ENCODE results near the gene LPAR1. TPM values are rescaled to one million over a fixed set of nuclear protein-coding genes. Genes with fewer than 3 reads are reported as not detected.

Gene LPAR1
- total RNA-seq, 4 donors from 2014 or later = 21.9 to 55.0 (median 25.9) TPM

DNA sequence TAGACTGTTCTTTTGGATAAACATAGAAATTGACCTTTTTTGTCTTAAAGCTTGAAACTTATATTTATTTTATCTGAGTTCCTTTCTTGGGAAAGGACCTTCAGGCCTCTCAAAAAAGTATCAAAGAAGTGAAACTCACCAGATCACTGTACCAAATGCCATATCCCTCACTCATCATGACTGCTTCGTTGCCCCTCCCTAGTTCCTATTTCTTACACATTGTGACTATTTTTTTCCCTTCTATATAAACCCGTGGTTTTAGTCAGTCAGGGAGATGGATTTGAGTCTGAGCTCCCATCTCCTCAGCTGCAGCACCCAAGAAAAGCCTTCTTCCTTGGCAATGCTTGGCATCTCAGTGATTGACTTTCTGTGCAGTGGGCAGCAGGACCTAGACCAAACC, 129.4 kb downstream of the LPAR1 start:
- intact Hi-C loops (cut with DNase I; ENCODE audit: low total_unique reads) = no loop called here
- WGBS, 2 donors = 80 to 81% methylated on average over 2 of the region's 2 CpGs
- TF ChIP-seq CTCF (IDR thresholded peaks at IDR 0.05) (no peak), POLR2A (IDR thresholded peaks at IDR 0.05) (no peak)
- no peak overlapping the region for H3K4me3 ChIP-seq (ENCODE audit: low read depth, poor library complexity, severe bottlenecking)
- no peak for DNase-seq (ENCODE audit: low spot score in 2 of 2)

- 62 to 68% methylated on average over 6 of the region's 6 CpGs for WGBS, 2 donors
- no peak overlapping the region for H3K4me3 ChIP-seq (ENCODE audit: low read depth, poor library complexity, severe bottlenecking)
- no peak for DNase-seq (ENCODE audit: low spot score in 2 of 2)
- intact Hi-C loops (cut with DNase I; ENCODE audit: low total_unique reads) = no loop called here
- no peak for TF ChIP-seq CTCF (IDR thresholded peaks at IDR 0.05)
- TF ChIP-seq POLR2A (IDR thresholded peaks at IDR 0.05) = no peak
Observed at GRCh38 chr9:110900917-110901316, 137.4 kb downstream of the LPAR1 start.

DNA sequence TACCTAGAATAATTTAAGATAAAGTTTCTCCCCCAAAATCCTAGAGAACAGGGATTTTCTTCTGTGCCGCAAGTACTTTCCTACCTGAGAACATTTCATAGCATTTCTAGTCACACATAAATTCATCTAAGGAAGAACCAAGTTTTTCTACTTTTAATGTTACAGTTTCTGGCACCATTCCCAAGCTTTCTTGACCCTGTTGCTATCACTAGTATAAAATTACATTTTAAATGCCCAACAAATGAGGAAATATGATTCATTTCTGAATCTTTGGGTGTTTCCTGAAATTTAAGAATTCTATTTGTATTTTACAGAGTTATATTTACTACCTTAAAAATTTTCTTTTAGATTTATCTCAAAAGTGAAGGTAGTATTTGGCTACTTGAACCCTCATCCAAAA, 137.8 kb downstream of the LPAR1 start:
- H3K4me3 ChIP-seq (ENCODE audit: low read depth, poor library complexity, severe bottlenecking) = no peak overlapping the region
- WGBS, 2 donors = 90 to 98% methylated on average over 1 of the region's 1 CpG
- TF ChIP-seq CTCF (IDR thresholded peaks at IDR 0.05) = no peak
- TF ChIP-seq POLR2A (IDR thresholded peaks at IDR 0.05) = no peak
- no peak for DNase-seq (ENCODE audit: low spot score in 2 of 2)
- intact Hi-C loops (cut with DNase I; ENCODE audit: low total_unique reads) = no loop called here

GRCh38 chr9:110898866-110899265, 139.4 kb downstream of the LPAR1 start:
- WGBS, 2 donors = 73 to 77% methylated on average over 2 of the region's 2 CpGs
- no peak for TF ChIP-seq POLR2A (IDR thresholded peaks at IDR 0.05)
- TF ChIP-seq CTCF (IDR thresholded peaks at IDR 0.05) = no peak
- H3K4me3 ChIP-seq (ENCODE audit: low read depth, poor library complexity, severe bottlenecking) = no peak overlapping the region
- intact Hi-C loops (cut with DNase I; ENCODE audit: low total_unique reads) = no loop called here
- DNase-seq (ENCODE audit: low spot score in 2 of 2) = no peak

- no peak for DNase-seq (ENCODE audit: low spot score in 2 of 2)
- H3K4me3 ChIP-seq (ENCODE audit: low read depth, poor library complexity, severe bottlenecking) = no peak overlapping the region
- 32 to 46% methylated on average over 7 of the region's 7 CpGs for WGBS, 2 donors
- no peak for TF ChIP-seq POLR2A (IDR thresholded peaks at IDR 0.05)
- TF ChIP-seq CTCF (IDR thresholded peaks at IDR 0.05) = no peak
- intact Hi-C loops (cut with DNase I; ENCODE audit: low total_unique reads) = no loop called here
Observed at GRCh38 chr9:110898358-110898757, 139.9 kb downstream of the LPAR1 start.

DNA sequence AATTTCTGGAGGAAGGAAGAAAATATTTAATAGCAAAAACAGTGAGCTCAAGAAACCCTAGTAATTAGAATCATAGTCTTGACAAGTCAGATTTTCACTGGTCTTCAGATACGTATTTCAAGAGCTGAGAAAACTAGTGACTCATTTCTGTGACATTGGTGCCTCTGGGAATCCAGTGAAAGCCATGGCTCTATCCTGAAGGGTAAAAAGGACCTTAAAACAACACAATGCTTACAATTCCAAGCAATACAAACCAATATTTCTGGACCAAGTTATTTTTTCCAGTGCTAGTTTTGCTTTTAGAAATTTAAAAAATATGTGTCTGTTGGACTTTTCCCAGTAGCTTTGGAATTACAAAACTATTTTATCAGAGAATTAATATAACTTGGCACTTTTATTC, 140.3 kb downstream of the LPAR1 start:
- DNase-seq (ENCODE audit: low spot score in 2 of 2) = no peak
- no peak for TF ChIP-seq CTCF (IDR thresholded peaks at IDR 0.05)
- H3K4me3 ChIP-seq (ENCODE audit: low read depth, poor library complexity, severe bottlenecking) = no peak overlapping the region
- 46 to 55% methylated on average over 1 of the region's 1 CpG for WGBS, 2 donors
- intact Hi-C loops (cut with DNase I; ENCODE audit: low total_unique reads) = no loop called here

Data from lower leg skin (tissue), 4 donors.